ENCODE measurements around the gene ZBTB7C.

GRCh38 chr18:48131042-48131441 is 278.1 kb downstream of the ZBTB7C start:
- TF ChIP-seq SUZ12 (IDR thresholded peaks at IDR 0.05) (no peak), ARNT (IDR thresholded peaks at IDR 0.05) (no peak), BHLHE40 (IDR thresholded peaks at IDR 0.05; ENCODE audit: borderline replicate concordance) (no peak), FOXK2 (IDR thresholded peaks at IDR 0.05) (no peak), SP1 (IDR thresholded peaks at IDR 0.05) (no peak)
